HUDEP-2 (cell line): ENCODE measurements around the gene PAK1.
A peak's percentile ranks its signal among the peaks of the same experiment; 100 is the strongest.
"Not testable (repeated sequence)": the region's sequence is repeated elsewhere in the genome, so short reads cannot be mapped to it uniquely, and the experiment has no call there.

Experiments used
- DNase-seq, 76 experiments: peaks; one replicate each; lab custom pipeline; 2025; ENCODE audit not compliant: unreplicated experiment in 76 of 76; lab: John Stamatoyannopoulos, UW

The PAK1 gene

GRCh38 chr11:77473801-77474683, at the start of gene PAK1:
Gene PAK1, minus strand, starts transcription at chr11:77474094. Its CDS starts 81,574 bp downstream, at chr11:77392520.
- peak in 73 of 76 experiments; percentile 35 to 87 (median 77) for DNase-seq

GRCh38 chr11:77522215-77522614, 48.3 kb upstream of the PAK1 start:
- DNase-seq, result no peak

- DNase-seq, result no peak
These were observed 46.0 kb upstream of the PAK1 start for GRCh38 chr11:77519847-77520246.

GRCh38 chr11:77518471-77518870, 44.6 kb upstream of the PAK1 start:
- no peak for DNase-seq

- no peak for DNase-seq
These were observed 43.9 kb upstream of the PAK1 start for GRCh38 chr11:77517753-77518152.

- DNase-seq, result no peak
These were observed 43.3 kb upstream of the PAK1 start for GRCh38 chr11:77517226-77517625.

GRCh38 chr11:77515483-77515882, 41.6 kb upstream of the PAK1 start:
- DNase-seq, result no peak

- DNase-seq, result no peak
These were observed 41.2 kb upstream of the PAK1 start for GRCh38 chr11:77515063-77515462.

GRCh38 chr11:77512092-77512491, 38.2 kb upstream of the PAK1 start:
- no peak for DNase-seq

- DNase-seq, result no peak
These were observed 37.0 kb upstream of the PAK1 start for GRCh38 chr11:77510851-77511250.

GRCh38 chr11:77510095-77510494, 36.2 kb upstream of the PAK1 start:
- DNase-seq, result no peak

GRCh38 chr11:77508019-77508418, 34.1 kb upstream of the PAK1 start:
- DNase-seq, result no peak

GRCh38 chr11:77506857-77507256, 33.0 kb upstream of the PAK1 start:
- no peak for DNase-seq

GRCh38 chr11:77505956-77506355, 32.1 kb upstream of the PAK1 start:
- DNase-seq, result no peak

GRCh38 chr11:77503006-77503405, 29.1 kb upstream of the PAK1 start:
- peak in 37 of 76 experiments; percentile 5 to 60 (median 28) for DNase-seq

GRCh38 chr11:77502346-77502905, 28.5 kb upstream of the PAK1 start:
- DNase-seq, result no peak

- no peak for DNase-seq
These were observed 27.9 kb upstream of the PAK1 start for GRCh38 chr11:77501758-77502157.

GRCh38 chr11:77497368-77497767, 23.5 kb upstream of the PAK1 start:
- DNase-seq, result no peak

GRCh38 chr11:77495526-77495925, 21.6 kb upstream of the PAK1 start:
- no peak for DNase-seq

GRCh38 chr11:77490035-77490434, 16.1 kb upstream of the PAK1 start:
- DNase-seq, result not testable (repeated sequence)

GRCh38 chr11:77487790-77488189, 13.9 kb upstream of the PAK1 start:
- no peak for DNase-seq

GRCh38 chr11:77479746-77480352, 6.0 kb upstream of the PAK1 start:
- no peak for DNase-seq
